Spleen (tissue), 7 donors: ENCODE measurements around the gene PCLO.

ENCODE experiments used
- CTCF ChIP-seq, 11 experiments: fragments of 200-600 bp in 7 of 11; fragments of 450-650 bp in 4 of 11; sonication (generic) in 4 of 11; IDR thresholded peaks in 8 of 11; conservative IDR thresholded peaks in 3 of 11; 1 replicate in 7 of 11; 2 replicates in 4 of 11; pipeline versions ENCODE4 v1.4.0 to v1.8.0; 2016 to 2021; ENCODE audit warnings: antibody characterized with exemption in 11 of 11, inconsistent platforms in 4 of 11, mild to moderate bottlenecking in 1 of 11
- POLR2A ChIP-seq, 3 donors: fragments of 450-650 bp; IDR thresholded peaks; one replicate each; pipeline ENCODE4 v1.5.1; 2017; ENCODE audit warnings: antibody characterized with exemption in 3 of 3, mild to moderate bottlenecking in 1 of 3
- donor health status: DM: no; HTN: no; CAD: no; lungs with moderate emphysema.
- donor health status: DM: no; HTN: no; CAD: no.
- donor health status: DM: no; HTN: no; CAD: no.

DNA sequence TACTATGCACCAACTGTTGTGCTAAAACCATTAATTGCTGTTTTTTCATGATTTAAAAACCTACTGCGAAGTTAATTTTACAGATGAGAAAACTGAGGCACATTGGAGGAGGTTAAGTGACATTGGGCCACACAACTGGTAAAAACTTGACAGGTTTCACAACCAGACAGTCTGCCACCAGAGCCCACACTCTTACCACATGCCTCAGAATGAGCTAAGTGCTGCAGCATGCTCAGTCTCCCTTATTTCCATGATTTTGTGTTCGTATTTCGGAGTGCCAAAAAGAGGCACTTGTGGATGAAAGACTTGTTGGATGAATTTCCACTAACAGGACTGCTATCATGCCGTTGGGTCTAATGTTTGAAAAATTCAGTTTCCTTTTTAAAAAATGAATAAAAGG, 77.4 kb downstream of the PCLO start:
- TF ChIP-seq CTCF (IDR thresholded peaks at IDR 0.05 in 8 of 11, conservative IDR thresholded peaks at IDR 0.05 in 3 of 11), result no peak
- TF ChIP-seq POLR2A (IDR thresholded peaks at IDR 0.05), result no peak
